HG03342 (cell line): ENCODE results near the gene OR7A5.
"Not testable (repeated sequence)": the region's sequence is repeated elsewhere in the genome, so short reads cannot be mapped to it uniquely, and the experiment has no call there.

Source experiments
- ATAC-seq: cut with Tn5 transposase; IDR thresholded peaks from one replicate; pipeline ENCODE4 v1.9.1; 2021; ENCODE audit warnings: mild to moderate bottlenecking, moderate library complexity; ENCODE audit not compliant: unreplicated experiment

Gene OR7A5

GRCh38 chr19:14785102-14785793 lies 49.7 kb downstream of the OR7A5 start:
- ATAC-seq = not testable (repeated sequence)

GRCh38 chr19:14784730-14785101 lies 50.3 kb downstream of the OR7A5 start:
- not testable (repeated sequence) for ATAC-seq

GRCh38 chr19:14783410-14783998 lies 51.5 kb downstream of the OR7A5 start:
- not testable (repeated sequence) for ATAC-seq

GRCh38 chr19:14782626-14783409 lies 52.2 kb downstream of the OR7A5 start:
- ATAC-seq = no peak

- not testable (repeated sequence) for ATAC-seq
These were observed 53.1 kb downstream of the OR7A5 start for GRCh38 chr19:14781713-14782536.

GRCh38 chr19:14780622-14781225 lies 54.3 kb downstream of the OR7A5 start:
- not testable (repeated sequence) for ATAC-seq

GRCh38 chr19:14779151-14779550 lies 55.8 kb downstream of the OR7A5 start:
- ATAC-seq = no peak

- not testable (repeated sequence) for ATAC-seq
These were observed 56.7 kb downstream of the OR7A5 start, which contains the start of gene ADGRE2 for GRCh38 chr19:14778110-14778845. ADGRE2 (minus strand) TSS chr19:14778560; CDS start chr19:14776756, 1,804 bp downstream.

GRCh38 chr19:14777645-14778044 lies 57.3 kb downstream of the OR7A5 start:
- ATAC-seq = not testable (repeated sequence)
